Activated CD4-positive, alpha-beta T cell treated with anti-CD3 and anti-CD28 coated beads, Interleukin-2, Interleukin-6, amounts not matched to agents 100 ng/mL and 50 ng/mL, durations not matched to agents 16 hours and 8 hours (primary cell): ENCODE results near the gene PHLDA2.
A peak's percentile ranks its signal among the peaks of the same experiment; 100 is the strongest.
"Not testable (repeated sequence)": the region's sequence is repeated elsewhere in the genome, so short reads cannot be mapped to it uniquely, and the experiment has no call there.

Source experiments
- DNase-seq: peaks from one replicate; pipeline ENCODE4 v3.0.0-alpha.2; 2020

Gene PHLDA2

DNA sequence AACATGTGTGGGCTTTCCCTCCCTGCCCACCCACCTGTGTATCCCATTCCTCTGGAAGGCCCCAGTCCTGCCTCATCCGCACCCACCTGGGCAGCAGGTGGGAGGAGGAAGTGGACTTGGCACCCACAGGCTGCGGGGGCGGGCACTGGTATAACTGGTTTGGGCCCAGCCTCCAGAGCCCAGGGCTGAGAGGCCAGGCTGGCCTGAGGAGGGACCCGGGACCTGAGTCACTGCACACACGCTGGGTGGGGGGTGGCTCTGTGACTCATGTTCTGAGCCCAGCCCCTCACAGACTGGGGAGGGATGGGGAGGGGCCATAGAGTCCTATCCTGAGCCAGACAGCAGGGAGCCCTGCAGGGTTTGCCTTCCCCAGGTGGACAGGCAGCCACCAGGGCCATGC lies 16.7 kb downstream of the PHLDA2 start:
- no peak for DNase-seq

DNA sequence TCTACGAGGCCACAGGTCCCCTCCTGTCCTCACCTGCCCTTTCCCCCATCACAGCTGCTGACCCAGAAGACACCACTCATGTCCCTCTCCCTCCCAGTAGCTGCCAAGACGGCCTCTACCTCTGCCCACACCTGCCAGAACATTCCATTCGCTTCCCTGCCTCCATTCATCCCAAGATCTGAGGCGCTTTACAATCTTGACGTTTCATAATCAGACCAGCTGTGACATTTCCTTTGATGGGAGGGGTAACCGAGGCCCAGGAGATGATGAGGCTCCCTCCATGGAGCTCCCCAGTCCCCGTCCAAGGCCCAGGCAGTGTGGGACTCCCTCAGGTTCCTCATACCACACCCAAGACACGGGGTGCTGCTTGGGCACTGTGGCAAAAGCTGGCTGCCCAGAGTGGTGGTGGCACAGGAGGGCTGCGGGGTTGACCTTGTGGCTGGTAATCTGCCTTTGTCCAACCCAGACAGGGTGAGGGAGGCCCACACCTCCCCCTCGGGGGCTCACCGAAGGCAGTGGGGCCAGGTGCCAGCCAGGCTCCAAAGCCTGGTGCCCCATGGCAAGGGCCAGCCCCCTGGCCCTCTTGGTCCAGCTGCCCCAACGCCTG lies 17.3 kb downstream of the PHLDA2 start:
- no peak for DNase-seq

DNA sequence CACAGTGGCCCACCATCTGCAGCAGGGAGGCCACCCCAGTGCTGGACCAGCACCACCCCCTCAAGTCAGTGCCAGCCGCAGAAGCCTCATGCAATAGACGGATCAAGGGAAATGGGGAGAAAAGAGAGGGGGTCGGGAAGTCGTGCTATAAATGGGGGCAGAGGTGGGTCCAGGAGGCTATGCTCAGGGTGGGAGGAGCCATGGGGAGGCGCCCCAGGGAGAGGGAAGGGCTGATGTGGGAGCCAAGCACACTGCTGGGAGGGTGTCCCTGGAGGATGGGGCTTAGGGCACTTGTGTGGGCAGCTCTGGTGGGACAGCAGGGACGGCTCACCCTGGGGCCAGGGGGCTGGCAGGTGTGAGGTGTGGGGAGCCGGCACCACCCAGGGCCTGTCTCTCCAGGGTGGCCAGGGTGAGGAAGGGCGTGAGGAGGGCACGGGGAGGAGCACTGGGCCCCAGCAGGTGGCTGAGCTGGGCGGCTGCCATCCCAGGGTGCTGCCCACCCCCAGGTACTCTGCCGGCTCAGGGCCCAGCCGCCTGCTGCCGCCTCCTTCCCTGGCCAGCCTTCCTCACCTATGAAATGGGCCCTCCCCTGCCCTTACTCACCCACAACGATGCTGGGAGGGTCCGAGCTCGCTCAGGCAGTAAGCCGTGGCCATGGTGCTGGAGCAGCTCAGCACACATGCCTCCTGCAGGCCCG lies 18.0 kb downstream of the PHLDA2 start:
- DNase-seq: no peak

DNA sequence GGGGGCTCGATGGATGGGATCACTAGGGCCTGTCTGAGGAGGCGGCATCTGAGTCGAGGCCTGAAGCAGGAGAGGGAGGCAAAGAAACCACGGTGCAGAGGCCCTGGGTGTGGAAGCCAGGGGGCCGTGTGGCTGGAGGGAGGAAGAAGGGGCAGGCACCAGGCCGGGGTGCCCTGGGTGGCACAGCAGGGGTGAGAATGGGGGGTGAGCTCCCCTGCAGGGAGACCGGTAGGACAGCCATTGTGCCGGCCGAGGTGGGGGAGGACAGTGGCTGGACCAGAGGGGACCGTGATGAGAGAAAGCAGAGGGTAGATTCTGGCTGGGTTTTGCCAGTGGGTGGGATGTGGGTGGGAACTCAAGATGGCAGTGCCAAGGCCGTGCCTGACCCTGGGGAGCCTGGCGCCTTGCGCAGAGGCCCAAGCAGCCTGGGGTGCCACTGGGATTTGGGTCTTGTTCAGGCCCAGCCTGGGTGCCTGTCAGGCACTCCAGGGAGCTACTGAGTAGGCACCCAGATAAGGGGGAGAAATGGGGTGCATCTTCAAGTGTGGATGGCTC lies 18.7 kb downstream of the PHLDA2 start:
- no peak for DNase-seq

DNA sequence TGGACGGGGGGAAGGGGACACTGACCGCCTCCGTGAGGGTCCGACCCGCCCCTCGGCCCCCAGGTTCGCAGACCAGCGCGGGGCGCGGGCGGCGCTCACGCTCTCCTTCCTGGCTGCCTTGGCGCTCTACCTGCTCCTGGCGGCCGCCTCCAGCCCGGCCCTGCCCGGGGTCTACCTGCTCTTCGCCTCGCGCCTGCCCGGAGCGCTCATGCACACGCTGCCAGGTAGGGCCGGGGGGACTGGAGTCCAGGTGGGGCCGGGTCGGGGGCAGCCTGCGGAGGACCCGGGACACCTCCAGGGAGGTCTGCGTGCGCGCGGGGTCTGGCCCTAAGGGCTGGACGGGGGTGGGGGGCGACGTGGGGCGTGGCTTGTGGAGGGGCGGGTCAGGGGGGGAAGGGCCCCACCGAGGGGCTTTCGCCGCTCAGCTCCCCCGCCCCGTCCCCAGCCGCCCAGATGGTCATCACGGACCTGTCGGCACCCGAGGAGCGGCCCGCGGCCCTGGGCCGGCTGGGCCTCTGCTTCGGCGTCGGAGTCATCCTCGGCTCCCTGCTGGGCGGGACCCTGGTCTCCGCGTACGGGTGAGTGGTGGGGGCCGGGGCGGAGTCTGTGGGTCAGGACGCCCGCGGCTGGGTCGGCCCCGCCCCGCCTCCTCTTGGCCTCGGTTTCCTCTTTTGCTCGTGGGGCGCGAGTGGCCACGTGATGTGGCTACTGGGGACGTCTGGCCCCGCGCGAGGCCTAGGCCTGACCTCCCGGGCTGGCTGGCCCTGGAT lies 19.9 kb downstream of the PHLDA2 start:
- DNase-seq: no peak

- no peak for DNase-seq
These were observed 21.1 kb downstream of the PHLDA2 start for GRCh38 chr11:2908130-2908529.

GRCh38 chr11:2905299-2905698 lies 23.9 kb downstream of the PHLDA2 start:
- not testable (repeated sequence) for DNase-seq

DNA sequence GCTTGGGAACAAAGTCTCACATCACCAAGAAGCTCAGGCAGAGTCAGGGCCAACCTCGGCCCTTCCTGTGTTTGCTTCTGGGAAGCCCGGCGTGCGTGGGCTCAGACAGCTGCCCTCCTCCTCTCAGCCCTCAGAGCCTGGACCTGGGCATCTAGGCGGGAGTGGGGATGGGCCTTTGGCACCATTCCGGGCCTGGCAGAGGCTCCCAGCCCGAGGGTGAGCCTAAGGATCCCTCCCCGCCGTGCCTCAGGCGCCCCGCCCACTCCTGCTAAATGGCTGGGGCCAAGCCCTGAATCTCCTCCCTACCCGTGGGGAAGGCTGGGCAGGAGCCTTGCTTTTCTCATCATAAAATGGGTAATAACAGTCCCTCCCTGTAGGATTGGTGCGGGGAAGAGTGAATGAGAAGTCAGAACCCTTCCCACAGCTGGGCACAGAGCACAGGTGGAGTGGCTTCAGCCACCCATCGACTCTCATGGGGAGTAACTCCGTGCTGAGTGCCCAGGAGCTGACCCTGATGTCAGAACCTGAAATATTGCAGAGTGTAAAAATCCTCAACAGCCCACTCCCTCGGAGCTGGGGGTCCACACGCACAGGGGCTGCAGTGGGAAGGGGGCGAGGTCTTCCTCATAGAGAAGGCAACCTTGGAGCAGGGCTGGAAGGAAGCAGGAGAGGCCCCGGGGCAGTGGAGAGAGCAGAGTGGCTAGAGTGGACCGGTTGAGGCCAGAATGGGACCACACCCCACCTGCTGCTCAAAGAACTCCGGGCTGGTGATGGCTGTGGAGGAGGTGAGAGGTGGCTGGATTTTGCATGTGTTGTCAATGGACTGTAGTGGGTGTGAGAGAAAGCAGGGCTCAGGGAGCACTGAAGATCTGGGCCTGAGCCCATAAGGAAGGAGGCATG lies 24.8 kb downstream of the PHLDA2 start:
- no peak for DNase-seq

DNA sequence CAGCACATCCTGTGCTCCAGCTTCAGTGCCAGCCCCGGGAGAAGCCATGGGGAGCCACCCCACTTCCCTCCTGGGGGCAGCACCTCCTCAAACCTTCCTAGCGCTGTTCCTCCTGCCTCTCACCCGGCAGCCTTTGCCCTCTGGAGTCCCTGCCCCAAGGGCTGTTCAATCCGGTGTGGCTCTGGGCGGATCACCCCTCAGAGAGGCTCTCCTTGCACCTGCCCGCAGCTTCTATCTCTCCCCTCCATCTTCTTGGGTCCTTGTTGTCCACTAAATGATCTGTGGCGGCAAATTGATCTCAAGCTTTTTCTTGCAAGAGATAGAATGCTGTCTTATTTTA lies 25.6 kb downstream of the PHLDA2 start:
- no peak for DNase-seq

- DNase-seq: no peak
These were observed 26.2 kb downstream of the PHLDA2 start for GRCh38 chr11:2902784-2903671.

DNA sequence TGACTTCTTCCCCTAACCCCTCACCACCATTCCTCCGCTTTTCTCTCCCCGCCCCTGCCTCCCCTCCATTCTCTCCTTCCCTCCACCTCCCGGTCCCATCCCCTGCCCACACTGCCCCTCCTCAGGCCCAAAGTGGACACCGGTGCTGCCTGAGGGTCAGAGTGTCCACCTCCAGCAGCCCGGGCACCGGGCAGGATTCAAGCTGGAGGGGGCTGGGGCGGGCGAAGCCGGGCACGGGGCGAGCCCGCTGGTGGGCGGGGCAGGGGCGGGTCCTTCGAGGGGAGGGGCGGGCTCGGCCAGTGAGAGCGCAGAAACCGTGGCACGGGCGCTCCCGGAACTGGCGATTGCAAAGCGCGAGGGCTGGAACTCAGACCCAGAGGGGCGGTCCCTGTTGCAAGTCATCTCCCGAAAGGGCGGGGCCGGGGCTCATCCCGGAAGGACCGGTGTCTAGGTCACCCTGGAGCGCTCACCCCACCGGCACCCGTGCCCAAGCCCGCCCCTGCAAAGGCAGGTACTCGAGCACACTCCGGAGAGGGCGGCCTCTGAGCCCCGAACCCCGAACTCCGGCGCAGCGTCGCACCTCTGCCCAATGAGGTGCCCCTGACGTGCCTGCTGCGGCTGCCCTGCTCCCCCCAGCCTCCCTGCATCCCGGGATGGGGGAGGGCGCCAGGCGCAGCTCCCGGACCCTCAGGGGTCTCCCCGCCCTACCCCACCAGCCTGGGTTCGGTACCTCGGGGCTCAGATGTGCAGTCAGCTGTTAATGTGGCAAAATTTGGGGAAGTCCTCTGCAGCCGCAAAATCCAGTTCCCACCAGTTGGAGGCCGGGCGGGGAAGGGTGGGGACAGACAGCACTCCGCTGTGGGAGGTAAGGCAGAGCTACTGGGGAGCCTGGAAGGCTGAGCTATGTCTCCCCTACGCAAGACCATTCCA lies 27.1 kb downstream of the PHLDA2 start:
- peak; percentile 98 for DNase-seq

GRCh38 chr11:2901196-2901796 lies 27.9 kb downstream of the PHLDA2 start:
- no peak for DNase-seq

GRCh38 chr11:2899080-2899783 lies 30.0 kb downstream of the PHLDA2 start:
- DNase-seq: no peak

GRCh38 chr11:2898366-2899079 lies 30.7 kb downstream of the PHLDA2 start:
- peak; percentile 87 for DNase-seq

- no peak for DNase-seq
These were observed 32.2 kb downstream of the PHLDA2 start for GRCh38 chr11:2897048-2897447.

- DNase-seq: no peak
These were observed 33.2 kb downstream of the PHLDA2 start for GRCh38 chr11:2896047-2896446.

DNA sequence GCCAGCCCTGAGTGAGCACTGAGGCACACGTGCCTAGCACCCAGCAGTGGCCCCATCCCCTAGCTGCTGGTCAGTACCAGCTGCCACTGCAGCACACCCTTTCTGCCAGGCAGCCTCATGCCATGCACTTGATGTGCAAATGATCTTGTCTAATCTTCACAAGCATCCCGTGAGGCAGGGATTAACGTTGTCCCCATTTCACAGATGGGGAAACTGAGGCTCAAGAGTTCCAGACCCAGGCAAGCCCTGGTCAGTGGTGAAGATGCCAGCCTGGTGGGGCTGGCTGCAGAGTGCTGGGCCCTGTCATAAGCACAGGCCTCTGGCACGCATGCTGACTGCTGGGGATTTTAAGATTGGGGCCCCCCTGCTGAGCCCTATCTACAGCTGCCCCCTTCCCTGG lies 35.3 kb downstream of the PHLDA2 start:
- no peak for DNase-seq

GRCh38 chr11:2892967-2893528 lies 36.2 kb downstream of the PHLDA2 start:
- peak; percentile 56 for DNase-seq
